ENCODE measurements around the gene ATP23.

DNA sequence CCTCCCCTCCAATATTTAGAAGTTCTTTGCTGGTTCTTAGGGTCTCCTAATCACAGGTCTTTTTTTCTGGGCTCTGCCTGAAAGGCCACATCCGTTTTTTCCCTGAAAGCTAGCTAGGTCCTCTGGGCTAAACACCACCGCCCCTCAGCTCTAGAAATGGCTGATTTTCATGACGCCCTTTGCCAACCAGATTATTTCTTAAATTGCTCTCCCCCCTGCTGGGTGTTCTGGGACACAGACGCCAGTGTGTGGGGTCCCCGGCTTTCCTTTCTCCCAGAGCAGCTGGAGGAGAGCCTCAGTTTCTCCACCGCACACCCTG lies 45.3 kb upstream of the ATP23 start:
- no peak for TF ChIP-seq CTCF (conservative IDR thresholded peaks at IDR 0.05; ENCODE audit: low read length)
- no peak for TF ChIP-seq EZH2phosphoT487 (IDR thresholded peaks at IDR 0.05; ENCODE audit: borderline replicate concordance)
